Ishikawa (cell line): ENCODE measurements around the gene EHD4.

Experiments used
- CEBPB ChIP-seq: IDR thresholded peaks from 2 replicates; pipeline ENCODE4 v1.6.1; 2012
- FOXM1 ChIP-seq: IDR thresholded peaks from 2 replicates; pipeline ENCODE4 v1.6.1; 2012; ENCODE audit warnings: low read depth, borderline replicate concordance
- MAX ChIP-seq: IDR thresholded peaks from 2 replicates; pipeline ENCODE4 v1.6.1; 2012
- REST ChIP-seq: IDR thresholded peaks from 2 replicates; pipeline ENCODE4 v1.6.1; 2012; ENCODE audit warnings: low read depth, mild to moderate bottlenecking
- TAF1 ChIP-seq: IDR thresholded peaks from 2 replicates; pipeline ENCODE4 v1.6.1; 2012; ENCODE audit warnings: low read depth, mild to moderate bottlenecking
- TCF12 ChIP-seq: IDR thresholded peaks from 2 replicates; pipeline ENCODE4 v1.6.1; 2012; ENCODE audit warnings: low read depth
- TEAD4 ChIP-seq: IDR thresholded peaks from 2 replicates; pipeline ENCODE4 v1.6.1; 2012
- USF1 ChIP-seq: IDR thresholded peaks from 2 replicates; pipeline ENCODE4 v1.6.1; 2012
- YY1 ChIP-seq: IDR thresholded peaks from 2 replicates; pipeline ENCODE4 v1.6.1; 2012; ENCODE audit warnings: low read depth

GRCh38 chr15:41961595-41962202, 10.7 kb downstream of the EHD4 start:
- TF ChIP-seq TAF1 (no peak), TCF12 (no peak), TEAD4 (no peak), CEBPB (no peak), MAX (no peak), USF1 (no peak), REST (no peak), YY1 (no peak), FOXM1 (no peak)
